IMR-90 (cell line): ENCODE measurements around the gene CGRRF1. TPM values are rescaled to one million over a fixed set of nuclear protein-coding genes. Genes with fewer than 3 reads are reported as not detected.
A peak's percentile ranks its signal among the peaks of the same experiment; 100 is the strongest.

Experiments
- ATAC-seq: fragments of 200-7000 bp; cut with Tn5 transposase; 2 replicates; pipeline ENCODE4 v1.9.1; 2020; ENCODE audit warnings: low read depth, mild to moderate bottlenecking, moderate library complexity
- BruUV-seq: library from RNA; stranded (reverse); fragments of 400-500 nt; replicated peaks from 2 replicates; lab custom pipeline; 2021; lab: Mats Ljungman, UMichigan
- CTCF ChIA-PET: fragments of 300-600 bp; formaldehyde crosslinking; extraction: SDS; loops from one replicate; lab custom pipeline; 2021; ENCODE audit warnings: antibody characterized with exemption; lab: Yijun Ruan, JAX
- POLR2A ChIA-PET: fragments of 300-600 bp; sonication (Branson Sonifier 250); formaldehyde crosslinking; loops from one replicate; lab custom pipeline; 2022; ENCODE audit warnings: antibody characterized with exemption; ENCODE audit not compliant: unreplicated experiment; lab: Charles Lee
- DNase-seq: peaks from one replicate; pipeline ENCODE4 v3.0.0; 2013
- H2AFZ ChIP-seq: replicated peaks from 2 replicates; pipeline ENCODE3; 2013; ENCODE audit warnings: low read length, mild to moderate bottlenecking; ENCODE audit not compliant: poor library complexity
- H2AK5ac ChIP-seq: 2 replicates; pipeline ENCODE4 v1.6.1; 2013; ENCODE audit warnings: low read depth, low read length, inconsistent platforms
- H2AK9ac ChIP-seq: replicated peaks from 2 replicates; pipeline ENCODE3; 2013; ENCODE audit warnings: mild to moderate bottlenecking, low read depth, low read length, moderate library complexity; ENCODE audit not compliant: poor library complexity
- H2BK120ac ChIP-seq: 2 replicates; pipeline ENCODE4 v1.6.1; 2013; ENCODE audit warnings: low read depth, low read length, inconsistent platforms
- H2BK15ac ChIP-seq: 3 replicates; pipeline ENCODE4 v1.6.1; 2013; ENCODE audit warnings: low read depth, low read length, inconsistent platforms
- H2BK20ac ChIP-seq: 2 replicates; pipeline ENCODE4 v1.6.1; 2013; ENCODE audit warnings: low read depth, mild to moderate bottlenecking, inconsistent platforms, low read length, moderate library complexity
- H2BK5ac ChIP-seq: 2 replicates; pipeline ENCODE4 v1.6.1; 2013; ENCODE audit warnings: mild to moderate bottlenecking, low read depth, low read length, inconsistent platforms; ENCODE audit not compliant: poor library complexity, severe bottlenecking
- H3K14ac ChIP-seq: replicated peaks from 2 replicates; pipeline ENCODE4 v1.6.1; 2013; ENCODE audit warnings: low read depth, low read length, inconsistent platforms
- H3K18ac ChIP-seq: 2 replicates; pipeline ENCODE4 v1.6.1; 2013; ENCODE audit warnings: low read depth, low read length, control low read depth
- H3K23ac ChIP-seq: 2 replicates; pipeline ENCODE4 v1.6.1; 2013; ENCODE audit warnings: low read depth, low read length, inconsistent platforms
- H3K27ac ChIP-seq: 2 replicates; pipeline ENCODE4 v1.5.1; 2013; ENCODE audit warnings: mild to moderate bottlenecking, control low read depth, low read length; ENCODE audit not compliant: insufficient read depth
- H3K27me3 ChIP-seq: 2 replicates; pipeline ENCODE4 v1.6.1; 2013; ENCODE audit warnings: low read length; ENCODE audit not compliant: control insufficient read depth, insufficient read depth
- H3K36me3 ChIP-seq: 2 replicates; pipeline ENCODE4 v1.6.1; 2013; ENCODE audit warnings: low read length, mixed read lengths; ENCODE audit not compliant: control insufficient read depth, insufficient read depth
- H3K4ac ChIP-seq: 2 replicates; pipeline ENCODE4 v1.6.1; 2013; ENCODE audit warnings: low read depth, low read length, inconsistent platforms
- H3K4me1 ChIP-seq: 2 replicates; pipeline ENCODE4 v1.6.1; 2013; ENCODE audit warnings: low read length, mixed read lengths; ENCODE audit not compliant: control insufficient read depth, insufficient read depth
- H3K4me2 ChIP-seq: 2 replicates; pipeline ENCODE4 v1.6.1; 2013; ENCODE audit warnings: low read depth, mild to moderate bottlenecking, control low read depth, low read length, moderate library complexity
- H3K4me3 ChIP-seq: 2 replicates; pipeline ENCODE4 v1.5.1; 2013; ENCODE audit warnings: low read depth, mild to moderate bottlenecking, control low read depth, low read length, moderate library complexity; ENCODE audit not compliant: insufficient read depth
- H3K56ac ChIP-seq: 2 replicates; pipeline ENCODE4 v1.6.1; 2013; ENCODE audit warnings: low read length, inconsistent platforms; ENCODE audit not compliant: insufficient read depth; ENCODE audit errors: extremely low read depth
- H3K79me1 ChIP-seq, 2 experiments: 2 replicates each; pipeline ENCODE4 v1.6.1; 2013; ENCODE audit warnings: low read length in 2 of 2, inconsistent platforms in 1 of 2, low read depth in 1 of 2
- H3K9ac ChIP-seq: 2 replicates; pipeline ENCODE4 v1.6.1; 2013; ENCODE audit warnings: low read depth, low read length, control low read depth
- H3K9me1 ChIP-seq: 2 replicates; pipeline ENCODE4 v1.6.1; 2013; ENCODE audit warnings: low read length, inconsistent platforms; ENCODE audit not compliant: insufficient read depth
- H3K9me3 ChIP-seq: 2 replicates; pipeline ENCODE4 v1.6.1; 2013; ENCODE audit warnings: low read length; ENCODE audit not compliant: control insufficient read depth, insufficient read depth
- H4K20me1 ChIP-seq: 2 replicates; pipeline ENCODE4 v1.6.1; 2013; ENCODE audit warnings: low read length, inconsistent platforms; ENCODE audit not compliant: insufficient read depth
- H4K5ac ChIP-seq: 2 replicates; pipeline ENCODE4 v1.6.1; 2013; ENCODE audit warnings: mild to moderate bottlenecking, low read depth, low read length, control low read depth
- H4K8ac ChIP-seq, 2 experiments: 2 replicates each; pipeline ENCODE4 v1.6.1; 2013; ENCODE audit warnings: low read depth in 2 of 2, low read length in 2 of 2, control low read depth in 1 of 2, inconsistent platforms in 1 of 2
- H4K91ac ChIP-seq: 2 replicates; pipeline ENCODE4 v1.6.1; 2013; ENCODE audit warnings: low read depth, low read length, inconsistent platforms; ENCODE audit not compliant: insufficient read depth
- BHLHE40 ChIP-seq: fragments of 150-350 bp; IDR thresholded peaks from 2 replicates; pipeline ENCODE4 v1.6.1; 2016; ENCODE audit warnings: mild to moderate bottlenecking, low read depth, low read length
- CEBPB ChIP-seq: IDR thresholded peaks from 2 replicates; pipeline ENCODE4 v1.6.1; 2012; ENCODE audit warnings: low read depth, low read length, improper control_type of control experiment
- MXI1 ChIP-seq: IDR thresholded peaks from 2 replicates; pipeline ENCODE4 v1.6.1; 2012; ENCODE audit warnings: low read depth, mild to moderate bottlenecking, low read length, moderate library complexity, borderline replicate concordance
- POLR2A ChIP-seq: IDR thresholded peaks from 2 replicates; pipeline ENCODE4 v1.6.1; 2012; ENCODE audit warnings: mild to moderate bottlenecking, low read depth, low read length
- WGBS, 2 experiments: methylation state at CpG; one replicate each; pipeline versions ENCODE4 v1.1.5 to v1.1.7; 2013; ENCODE audit warnings: missing lambda C conversion rate in 2 of 2; ENCODE audit not compliant: insufficient read length in 1 of 2; ENCODE audit errors: extremely low coverage in 2 of 2; 5-methylcytosine and 5-hydroxymethylcytosine counted together
- dilution Hi-C: fragments of 300-500 bp; cut with HindIII; formaldehyde crosslinking; loops from one replicate; pipeline ENCODE4 v1.14.3; 2018; ENCODE audit warnings: low sequenced_read_pairs; ENCODE audit not compliant: unreplicated experiment
- in situ Hi-C: fragments of 300-500 bp; cut with MboI; formaldehyde crosslinking; loops from 3 replicates; pipeline ENCODE4 v1.14.3; 2019; ENCODE audit warnings: low sequenced_read_pairs, inconsistent platforms, mixed read lengths
- intact Hi-C: fragments of 100-400 bp; cut with micrococcal nuclease; formaldehyde crosslinking; loops from 2 replicates; pipeline ENCODE4 v1.10.0; 2022
- polyA plus RNA-seq, 3 experiments: library from polyadenylated mRNA; depleted of rRNA; stranded (reverse); fragments of >200 nt; gene quantifications; 2 replicates each; pipeline ENCODE4 v1.2.3, GENCODE V29; 2012; ENCODE audit warnings: low replicate concordance in 1 of 3
- total RNA-seq: library from RNA; depleted of rRNA; stranded (reverse); fragments of >200 nt; gene quantifications from 2 replicates; pipeline ENCODE4 v1.2.3, GENCODE V29; 2012
- TF ChIP-seq, protein P1 (sequence below): fragments of 150-350 bp; IDR thresholded peaks from 2 replicates; pipeline ENCODE4 v1.6.1; 2016; ENCODE audit warnings: low read depth, mild to moderate bottlenecking, low read length, moderate library complexity, borderline replicate concordance
- TF ChIP-seq, protein P2 (sequence below): conservative IDR thresholded peaks from 2 replicates; pipeline ENCODE4 v1.5.1; 2012; ENCODE audit warnings: mild to moderate bottlenecking, low read depth, low read length, improper control_type of control experiment

The CGRRF1 gene
- total and polyA plus RNA-seq, 2 of the 4 experiments (the other 2 are of a cell fraction): 6.0 to 13.8 TPM

DNA sequence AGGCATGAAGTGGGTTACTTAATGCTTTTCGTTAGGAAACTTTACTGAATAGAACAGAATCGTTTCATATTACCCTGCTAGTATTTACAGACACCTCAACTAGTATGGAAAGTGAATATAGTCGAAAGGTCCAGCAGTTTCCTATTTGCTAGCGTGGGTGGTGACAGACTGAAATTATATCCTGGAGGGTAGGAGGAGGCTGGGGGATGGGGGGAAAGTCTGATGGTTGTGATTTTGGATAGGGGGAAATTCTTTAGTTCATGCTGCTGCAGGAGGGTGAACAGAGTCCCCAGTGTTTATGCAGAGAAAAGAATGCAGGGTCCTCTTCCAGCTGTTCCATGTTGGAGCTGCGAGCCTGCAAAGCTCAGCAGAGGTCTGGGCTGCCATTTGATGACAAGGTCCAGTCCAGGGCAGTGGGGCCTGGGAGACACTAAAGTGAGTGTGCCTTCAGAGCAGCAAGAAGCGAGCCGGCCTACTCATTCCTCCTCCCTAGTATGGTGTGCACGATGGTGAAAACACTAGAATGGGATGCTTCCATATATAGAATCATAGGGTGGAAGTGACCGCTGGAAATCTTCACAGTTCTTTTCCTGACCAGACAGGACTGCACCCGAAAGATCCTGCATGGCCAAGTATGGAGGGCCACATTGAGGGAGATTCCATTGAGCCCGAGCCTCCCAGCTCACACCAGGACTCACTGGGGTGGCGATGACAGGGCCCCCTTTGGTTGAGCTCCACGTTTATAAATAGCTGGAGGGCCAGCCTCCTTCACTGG, 59.3 kb downstream of the CGRRF1 start:
- Histone ChIP-seq H3K27ac (peak overlapping the region; percentile 71), H2AK5ac (peak overlapping the region; percentile 81), H2BK5ac (peak overlapping the region; percentile 94), H3K14ac (peak overlapping the region; percentile 77), H3K4me3 (peak overlapping the region; percentile 46), H4K8ac (peak overlapping the region; percentile 65 to 71), H4K20me1 (peaks cover 14% of the 10 kb centered on the region), H3K18ac (peak overlapping the region; percentile 49), H3K27me3 (no peaks in the 10 kb centered on the region), H3K36me3 (peaks cover 8% of the 10 kb centered on the region), H2BK120ac (peak overlapping the region; percentile 82), H3K4me2 (peak overlapping the region; percentile 69), H3K79me1 (peaks cover 8 to 47% of the 10 kb centered on the region in 2 experiments), H4K91ac (peak overlapping the region; percentile 74), H3K23ac (peak overlapping the region; percentile 19; the same call in 1 of the 2 replicates), H2AK9ac (peak overlapping the region; percentile 66), H3K9me3 (peaks cover 2% of the 10 kb centered on the region; the same call in 1 of the 2 replicates), H2AFZ (peak overlapping the region; percentile 58), H3K9me1 (peaks cover under 1% of the 10 kb centered on the region; the same call in 1 of the 2 replicates), H3K4ac (peak overlapping the region; percentile 30), H4K5ac (peak overlapping the region; percentile 36; the same call in 1 of the 2 replicates), H2BK20ac (peak overlapping the region; percentile 69), H2BK15ac (peak overlapping the region; percentile 39; the same call in 2 of the 3 replicates), H3K56ac (peak overlapping the region; percentile 81), H3K9ac (peak overlapping the region; percentile 62), H3K4me1 (peaks cover 9% of the 10 kb centered on the region; the same call in 1 of the 2 replicates)
- CTCF ChIA-PET: interaction anchor here (0.6 to 1.5 kb wide), 6 partner anchors 13 to 70 kb away, joined by 3 to 9 read pairs (median 3); no protein-coding TSS in a partner anchor
- in situ Hi-C loops: loop anchor here (5.0 kb wide), 2 partner anchors 118 to 203 kb away; no protein-coding TSS in a partner anchor
- TF ChIP-seq CEBPB (no peak), MXI1 (0 out of 2 replicates have a peak, but pooled peaks have one; percentile 26), POLR2A (peak; percentile 48), BHLHE40 (no peak)
- TF ChIP-seq, protein P1, sequence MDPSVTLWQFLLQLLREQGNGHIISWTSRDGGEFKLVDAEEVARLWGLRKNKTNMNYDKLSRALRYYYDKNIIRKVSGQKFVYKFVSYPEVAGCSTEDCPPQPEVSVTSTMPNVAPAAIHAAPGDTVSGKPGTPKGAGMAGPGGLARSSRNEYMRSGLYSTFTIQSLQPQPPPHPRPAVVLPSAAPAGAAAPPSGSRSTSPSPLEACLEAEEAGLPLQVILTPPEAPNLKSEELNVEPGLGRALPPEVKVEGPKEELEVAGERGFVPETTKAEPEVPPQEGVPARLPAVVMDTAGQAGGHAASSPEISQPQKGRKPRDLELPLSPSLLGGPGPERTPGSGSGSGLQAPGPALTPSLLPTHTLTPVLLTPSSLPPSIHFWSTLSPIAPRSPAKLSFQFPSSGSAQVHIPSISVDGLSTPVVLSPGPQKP: no peak
- TF ChIP-seq, protein P2, sequence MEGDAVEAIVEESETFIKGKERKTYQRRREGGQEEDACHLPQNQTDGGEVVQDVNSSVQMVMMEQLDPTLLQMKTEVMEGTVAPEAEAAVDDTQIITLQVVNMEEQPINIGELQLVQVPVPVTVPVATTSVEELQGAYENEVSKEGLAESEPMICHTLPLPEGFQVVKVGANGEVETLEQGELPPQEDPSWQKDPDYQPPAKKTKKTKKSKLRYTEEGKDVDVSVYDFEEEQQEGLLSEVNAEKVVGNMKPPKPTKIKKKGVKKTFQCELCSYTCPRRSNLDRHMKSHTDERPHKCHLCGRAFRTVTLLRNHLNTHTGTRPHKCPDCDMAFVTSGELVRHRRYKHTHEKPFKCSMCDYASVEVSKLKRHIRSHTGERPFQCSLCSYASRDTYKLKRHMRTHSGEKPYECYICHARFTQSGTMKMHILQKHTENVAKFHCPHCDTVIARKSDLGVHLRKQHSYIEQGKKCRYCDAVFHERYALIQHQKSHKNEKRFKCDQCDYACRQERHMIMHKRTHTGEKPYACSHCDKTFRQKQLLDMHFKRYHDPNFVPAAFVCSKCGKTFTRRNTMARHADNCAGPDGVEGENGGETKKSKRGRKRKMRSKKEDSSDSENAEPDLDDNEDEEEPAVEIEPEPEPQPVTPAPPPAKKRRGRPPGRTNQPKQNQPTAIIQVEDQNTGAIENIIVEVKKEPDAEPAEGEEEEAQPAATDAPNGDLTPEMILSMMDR: no peak
- intact Hi-C loops: loop anchor here (2.0 to 5.0 kb wide), 3 partner anchors 58 to 202 kb away; no protein-coding TSS in a partner anchor
- DNase-seq: peak; percentile 59
- POLR2A ChIA-PET: no interaction called here
- dilution Hi-C loops: no loop called here
- ATAC-seq: peak; percentile 1
- WGBS, 2 experiments: 0% methylated on average over 2 of the region's 13 CpGs; no CpG with 5 or more reads in 1 of the 2 experiments
- BruUV-seq: TSS peak; percentile 18
